ENCODE data around the gene TMED6.

TMED6 gene

DNA sequence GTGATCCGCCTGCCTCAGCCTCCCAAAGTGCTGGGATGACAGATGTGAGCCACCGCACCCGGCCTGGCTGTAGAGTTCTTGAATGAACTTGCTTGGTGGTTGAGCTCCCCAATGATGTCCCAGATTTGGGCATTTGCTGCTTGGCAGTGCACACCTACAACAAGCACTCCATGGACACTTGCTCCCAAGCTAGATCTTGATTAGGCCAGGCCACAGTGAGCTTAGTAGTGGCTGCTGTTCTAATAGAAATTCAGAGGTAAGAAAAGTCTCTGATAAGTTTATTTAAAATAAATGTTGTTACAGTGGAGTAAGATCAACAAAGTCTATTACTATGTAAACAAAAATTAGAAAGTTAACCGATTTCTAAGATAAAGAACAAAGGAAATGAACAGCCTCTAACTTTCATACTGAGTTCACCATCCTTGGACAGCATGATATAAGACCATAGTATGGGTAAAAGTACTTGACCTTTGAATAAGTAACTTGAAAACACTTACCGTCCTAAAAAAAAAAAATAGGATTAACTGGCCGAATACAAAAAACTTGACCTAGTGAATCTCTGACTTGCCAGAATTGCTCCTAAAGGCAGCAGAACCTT, 951 bp downstream of the TMED6 start:
- DNase-seq = no peak

DNA sequence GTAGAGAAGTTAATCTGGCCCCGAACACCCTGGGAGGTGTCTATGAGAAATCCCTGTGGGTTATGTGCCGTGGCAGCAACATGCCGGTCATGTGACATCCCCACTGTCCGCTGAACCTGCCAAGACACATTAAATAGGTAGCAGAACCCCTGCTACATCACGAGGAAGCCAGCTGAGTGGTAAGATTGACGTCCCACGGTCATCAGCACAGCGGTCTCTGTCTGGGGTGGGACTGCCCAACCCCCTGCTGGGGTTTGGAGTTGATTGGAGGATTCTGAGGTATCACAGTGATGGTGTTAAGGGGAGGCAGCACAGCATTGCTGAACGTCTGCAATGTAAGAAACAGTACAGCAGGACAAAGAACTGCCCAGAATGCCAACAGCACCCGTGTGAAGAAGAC, 2.0 kb downstream of the TMED6 start:
- DNase-seq = no peak

DNA sequence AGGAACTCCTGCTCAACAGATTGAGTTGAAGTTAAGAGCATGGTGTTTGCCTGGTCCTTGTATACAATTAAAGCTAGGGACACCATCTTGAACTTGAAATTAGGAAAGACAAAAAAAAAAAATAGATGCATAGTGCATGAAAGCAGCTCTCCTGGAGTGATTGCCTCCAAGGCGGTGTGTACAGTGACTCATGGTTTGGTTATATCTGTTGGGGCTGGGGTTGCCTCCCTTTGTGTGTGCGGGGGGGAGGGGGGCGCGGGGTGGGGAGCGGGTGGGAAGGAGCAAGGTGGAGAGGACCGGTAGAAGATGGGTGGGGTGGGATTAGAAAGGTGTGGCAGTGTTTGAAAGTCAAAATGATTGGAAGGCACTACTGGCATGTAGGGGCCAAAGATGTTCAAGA, 3.4 kb downstream of the TMED6 start:
- no peak for DNase-seq

DNA sequence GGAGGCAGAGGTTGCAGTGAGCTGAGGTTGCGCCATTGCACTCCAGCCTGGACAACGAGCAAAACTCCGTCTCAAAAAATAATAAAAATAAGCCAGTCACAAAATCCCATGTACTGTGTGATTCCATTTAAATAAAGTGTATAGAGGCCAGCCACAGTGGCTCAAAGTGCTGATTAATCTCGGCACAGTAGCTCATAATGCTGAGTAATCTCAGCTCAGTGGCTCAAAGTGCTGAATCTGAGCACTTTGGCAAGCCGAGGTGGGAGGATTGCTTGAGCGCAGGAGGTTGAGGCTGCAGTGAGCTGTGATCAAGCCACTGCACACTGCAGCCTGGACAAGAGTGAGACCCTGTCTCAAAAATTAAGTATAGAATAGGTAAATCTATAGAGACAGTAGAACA, 4.9 kb downstream of the TMED6 start:
- no peak for DNase-seq

DNA sequence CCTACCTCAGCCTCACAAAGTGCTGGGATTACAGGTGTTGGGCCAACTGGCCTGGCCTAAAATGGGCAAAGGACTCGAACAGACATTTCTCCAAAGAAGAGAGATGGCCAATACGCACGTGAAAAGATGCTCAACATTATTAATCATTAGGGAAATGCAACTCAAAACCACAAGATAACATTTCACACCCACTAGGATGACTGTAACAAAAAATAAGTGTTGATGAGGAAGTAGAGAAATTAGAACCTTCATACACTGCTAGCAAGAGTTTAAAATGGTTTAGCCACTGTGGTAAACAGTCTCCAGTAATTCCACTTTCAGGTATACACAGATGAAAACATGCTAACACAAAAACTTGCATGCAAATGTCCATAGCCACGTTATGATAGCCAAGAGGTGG, 5.7 kb downstream of the TMED6 start:
- DNase-seq = no peak

DNA sequence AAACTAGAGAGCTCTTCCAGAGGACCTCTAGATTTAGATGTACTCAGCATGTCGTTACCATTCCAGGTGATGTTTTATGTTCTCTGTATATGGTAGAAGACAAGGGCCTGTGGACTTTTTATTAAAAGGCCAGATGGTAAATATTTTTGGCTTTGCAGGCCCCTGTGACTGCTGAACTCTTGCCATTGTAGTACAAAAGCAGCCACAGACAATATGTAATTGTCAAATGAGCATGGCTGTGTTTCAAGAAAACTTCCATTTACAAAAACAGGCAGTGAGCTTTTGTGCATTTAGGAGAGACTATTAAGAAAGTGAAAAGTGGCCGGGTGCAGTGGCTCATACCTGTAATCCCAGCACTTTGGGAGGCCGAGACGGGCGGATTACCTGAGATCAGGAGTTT, 7.4 kb downstream of the TMED6 start:
- DNase-seq = no peak

DNA sequence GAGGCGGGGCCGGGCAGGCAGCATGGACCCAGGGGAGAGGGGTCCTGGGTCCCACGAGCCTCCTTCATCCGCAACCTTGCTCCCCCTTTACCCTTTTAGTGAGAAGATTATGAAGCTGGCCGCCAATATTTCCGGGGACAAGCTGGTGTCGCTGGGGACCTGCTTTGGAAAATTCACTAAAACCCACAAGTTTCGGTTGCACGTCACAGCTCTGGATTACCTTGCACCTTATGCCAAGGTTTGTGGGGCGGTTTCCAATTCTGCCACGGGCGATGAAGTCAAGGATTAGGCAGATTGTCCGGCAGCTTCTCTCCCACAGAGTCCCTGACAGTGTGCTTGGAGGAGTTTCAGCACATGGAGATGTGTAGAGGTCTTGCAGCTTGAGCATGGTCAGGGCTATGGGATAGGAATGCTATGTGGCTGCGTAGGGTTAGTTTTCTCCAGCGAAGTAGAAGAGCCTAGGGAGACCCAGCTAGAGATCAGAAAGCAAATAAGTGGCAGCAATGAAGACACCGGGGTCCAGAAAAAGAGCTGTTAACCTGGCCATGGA, 11.4 kb downstream of the TMED6 start:
- DNase-seq = no peak

DNA sequence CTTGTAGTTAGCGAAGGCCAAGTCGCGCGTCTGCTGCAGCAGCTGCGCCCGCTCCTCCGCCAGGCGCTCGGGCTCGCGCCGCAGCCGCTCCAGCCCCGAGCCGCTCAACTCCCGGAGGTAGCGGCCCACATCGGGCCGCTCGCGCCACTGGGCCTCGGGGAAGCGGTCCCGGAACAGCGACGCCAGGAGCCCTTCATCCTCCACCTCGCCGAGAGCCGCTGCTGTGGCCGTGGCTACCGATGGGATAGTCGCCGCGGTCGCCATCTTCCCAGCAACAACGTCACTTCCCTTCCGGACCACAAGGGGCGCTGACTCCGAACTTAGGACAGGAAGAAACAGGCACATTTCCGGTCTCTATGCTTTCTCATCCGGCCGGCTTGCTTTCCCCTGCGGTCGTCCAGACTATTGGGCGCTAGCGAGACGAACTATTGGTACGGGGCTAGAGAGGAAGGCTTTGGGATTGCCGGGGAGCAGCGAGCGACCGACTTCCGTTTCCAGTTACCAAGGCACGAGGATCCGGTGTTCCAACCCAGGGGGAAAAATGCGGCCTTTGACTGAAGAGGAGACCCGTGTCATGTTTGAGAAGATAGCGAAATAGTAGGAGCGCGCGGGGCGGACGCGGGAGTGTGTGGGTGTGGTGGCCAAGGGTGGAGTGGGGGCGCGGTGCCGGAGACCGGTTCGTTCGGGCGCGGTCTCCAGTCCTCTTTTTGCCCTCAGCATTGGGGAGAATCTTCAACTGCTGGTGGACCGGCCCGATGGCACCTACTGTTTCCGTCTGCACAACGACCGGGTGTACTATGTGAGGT, 12.1 kb downstream of the TMED6 start, which contains the start of the genes COG8 and NIP7:
Gene COG8 (minus strand): TSS at position 276 of the 806 bp plus-strand sequence. CDS start 12 bp downstream, at position 264.
Gene NIP7 (plus strand): TSS at position 484 of the 806 bp plus-strand sequence. CDS start 58 bp downstream, at position 542.
- peak; percentile 90 for DNase-seq

DNA sequence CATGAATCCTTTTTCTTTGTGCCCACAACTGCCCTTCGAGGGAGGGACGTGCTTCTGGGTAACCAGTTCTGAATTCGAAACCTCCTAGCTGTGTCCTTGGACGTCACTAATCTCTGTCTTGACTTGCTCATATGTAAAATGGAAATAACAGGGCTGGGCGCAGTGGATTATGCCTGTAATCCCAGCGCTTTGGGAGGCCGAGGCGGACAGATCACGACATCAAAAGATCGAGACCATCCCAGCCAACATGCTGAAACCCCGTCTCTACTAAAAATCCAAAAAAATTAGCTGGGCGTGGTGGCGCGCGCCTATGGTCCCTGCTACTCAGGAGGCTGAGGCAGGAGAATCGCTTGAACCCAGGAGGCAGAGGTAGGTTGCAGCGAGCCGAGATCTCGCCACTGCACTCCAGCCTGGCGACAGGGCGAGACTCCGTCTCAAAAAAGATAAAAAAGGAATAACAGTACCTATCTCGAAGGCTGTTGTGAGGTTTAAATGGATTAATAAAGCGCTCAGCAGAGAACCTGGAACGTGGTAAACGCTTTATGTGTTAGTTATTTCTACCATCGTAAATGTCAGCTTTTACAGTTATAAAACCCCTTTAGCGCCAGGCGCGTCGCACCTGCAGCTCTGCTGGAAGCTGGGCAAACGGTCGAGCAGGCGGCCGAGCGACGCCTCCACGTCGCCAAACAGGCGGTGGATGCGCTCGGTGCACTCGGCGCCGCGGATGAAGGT, 12.9 kb downstream of the TMED6 start:
- no peak for DNase-seq

DNA sequence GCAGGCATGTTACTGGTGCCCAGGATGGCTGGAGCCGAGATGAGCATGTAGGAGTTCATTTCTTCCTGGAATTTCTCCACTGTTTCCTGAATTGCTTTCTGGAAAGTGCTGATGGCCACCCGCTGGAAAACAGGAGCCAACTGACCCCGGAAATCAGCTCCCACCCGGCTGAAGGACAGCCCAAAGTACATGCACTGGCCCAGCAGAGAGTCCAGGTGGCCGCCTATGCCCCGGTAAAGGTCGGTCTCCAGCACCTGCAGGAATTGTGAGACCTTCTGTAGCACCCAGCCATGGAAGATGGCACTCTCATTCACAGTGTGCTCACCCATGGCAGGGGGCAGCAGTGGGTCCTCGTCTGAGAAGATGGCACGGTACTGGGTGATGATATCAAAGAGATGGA, 16.9 kb downstream of the TMED6 start:
- DNase-seq = no peak

DNA sequence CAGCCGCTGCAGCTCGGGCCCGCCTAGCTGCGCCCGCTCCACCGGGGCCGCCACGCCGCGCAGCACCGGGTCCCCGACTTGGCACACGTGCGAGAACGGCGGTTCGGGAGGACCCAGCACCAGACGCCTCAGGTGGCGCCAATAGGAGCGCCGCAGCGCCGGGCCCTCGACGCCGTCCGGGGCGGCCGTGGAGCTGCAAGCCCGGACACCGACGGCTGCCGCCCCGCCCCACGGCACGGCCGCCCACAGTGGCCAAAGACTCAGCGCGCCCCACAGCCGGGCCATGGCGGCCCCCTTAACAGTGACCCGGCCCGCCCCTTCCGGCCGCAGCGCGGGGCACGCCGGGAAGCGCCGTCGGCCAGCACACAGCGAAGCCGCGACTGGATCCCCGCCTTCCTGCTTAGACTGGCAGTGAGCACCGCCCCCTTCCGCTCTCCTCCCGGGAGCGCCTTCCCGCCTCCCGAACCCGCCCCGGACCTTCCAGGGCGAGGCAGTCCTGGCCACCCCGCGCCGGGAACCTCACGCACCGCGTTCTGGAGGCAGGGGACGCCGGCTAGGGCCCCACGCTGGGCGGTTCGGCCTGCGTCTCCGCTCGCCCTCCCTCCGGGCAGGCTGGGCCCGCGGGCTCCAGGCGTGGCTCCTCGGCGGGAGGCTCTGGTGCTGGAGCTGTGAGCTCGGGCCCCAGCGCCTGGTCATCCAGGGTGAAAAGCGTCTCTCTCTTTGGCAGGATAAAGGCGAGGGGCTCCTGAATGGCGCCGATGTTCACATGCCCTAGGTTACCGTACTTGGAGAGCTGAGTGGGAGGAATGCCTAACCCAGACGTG, 21.1 kb downstream of the TMED6 start, which contains the start of gene PDF:
Gene PDF (minus strand): TSS at position 303 of the 824 bp plus-strand sequence. CDS start 18 bp downstream, at position 285.
- peak; percentile 83 for DNase-seq

DNA sequence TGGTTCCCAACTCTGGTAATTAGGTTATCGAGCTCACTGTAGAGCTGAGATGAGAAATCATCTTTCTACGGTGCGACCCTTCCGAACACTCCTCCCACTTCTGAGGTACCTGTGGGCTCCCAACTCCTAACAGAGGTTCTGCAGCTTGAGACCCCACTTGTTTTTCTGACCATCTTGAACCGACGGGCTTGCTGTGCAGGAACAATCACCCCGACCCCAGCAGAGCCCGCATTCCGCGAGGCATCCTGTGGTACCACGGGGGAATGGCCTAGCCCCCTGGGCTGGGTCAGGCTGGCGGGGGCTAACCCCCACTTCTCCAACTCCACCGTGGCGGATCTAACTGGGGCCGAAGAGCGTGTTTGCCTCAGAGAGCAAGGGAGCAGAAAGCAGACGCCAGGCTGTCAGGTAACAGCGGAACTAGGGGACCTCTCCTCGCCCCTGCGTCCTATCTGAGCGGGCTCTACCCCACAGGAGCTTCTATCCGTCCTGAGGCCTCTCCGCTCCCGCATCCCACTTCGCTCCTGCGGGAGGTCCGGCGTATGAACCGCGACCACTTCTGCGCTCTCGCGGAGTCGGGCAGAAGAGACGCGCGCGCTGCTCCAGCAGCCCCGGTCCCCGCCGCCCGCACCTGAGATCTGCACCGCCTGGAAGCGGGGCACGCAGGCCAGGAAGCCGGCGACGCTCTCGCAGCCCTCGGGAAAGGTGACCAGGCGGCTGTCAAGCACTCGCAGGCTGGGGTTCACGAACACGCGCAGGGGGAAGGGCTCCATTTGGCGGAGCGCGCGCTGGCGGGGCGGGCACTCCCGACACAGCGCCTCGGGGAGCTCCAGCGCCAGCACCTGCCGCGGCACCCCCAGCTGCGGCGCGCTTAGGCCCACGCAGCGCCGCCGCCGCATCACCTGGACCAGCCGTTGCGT, 22.0 kb downstream of the TMED6 start:
- DNase-seq = peak; percentile 68

DNA sequence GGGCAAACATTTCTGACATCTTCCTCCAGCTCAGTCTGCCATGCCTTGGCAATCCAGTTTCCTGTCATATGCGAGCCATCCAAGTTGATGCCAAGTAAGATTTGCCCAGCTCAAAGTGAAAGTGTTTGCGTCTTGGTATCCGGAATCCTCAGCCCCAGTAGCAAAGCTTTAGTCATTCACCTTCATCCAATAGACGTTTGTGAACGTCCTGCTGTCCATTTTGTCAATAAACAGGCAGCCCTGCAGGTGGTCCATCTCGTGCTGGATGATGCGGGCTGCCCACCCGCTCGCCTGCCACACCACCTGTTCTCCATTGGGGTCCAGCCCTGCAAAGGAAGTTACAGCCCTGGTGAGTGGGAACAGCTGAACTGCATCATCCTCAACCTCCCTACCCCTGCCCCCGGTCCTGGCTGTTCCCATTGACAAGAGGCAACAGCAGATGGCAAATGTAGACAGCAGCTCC, 22.7 kb downstream of the TMED6 start:
- no peak for DNase-seq

DNA sequence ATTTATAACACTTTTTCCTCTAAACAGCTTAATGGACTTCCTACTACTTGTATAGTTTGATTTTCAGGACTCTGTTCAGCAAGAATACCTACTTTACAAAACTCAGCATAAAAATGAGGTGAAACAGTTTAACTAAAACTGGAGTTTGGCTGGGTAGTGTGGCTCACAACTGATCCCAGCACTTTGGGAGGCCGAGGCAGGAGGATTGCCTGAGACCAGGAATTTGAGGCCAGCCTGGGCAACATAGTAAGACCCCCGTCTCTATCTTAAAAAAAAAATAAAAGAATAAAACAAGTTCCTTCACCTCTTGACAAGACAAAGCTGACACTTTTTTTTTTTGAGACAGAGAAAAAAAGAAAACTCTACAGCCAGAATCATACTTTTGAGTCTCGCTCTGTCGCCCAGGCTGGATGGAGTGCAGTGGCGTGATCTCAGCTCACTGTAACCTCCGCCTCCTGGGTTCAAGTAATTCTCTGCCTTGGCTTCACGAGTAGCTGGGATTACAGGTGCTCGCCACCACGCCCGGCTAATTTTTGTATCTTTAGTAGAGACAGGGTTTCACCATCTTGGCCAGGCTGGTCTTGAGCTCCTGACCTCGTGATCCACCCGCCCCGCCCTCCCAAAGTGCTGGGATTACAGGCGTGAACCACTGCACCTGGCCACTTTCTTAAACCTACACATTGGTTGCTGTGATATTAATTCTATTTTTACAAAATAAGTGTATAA, 23.8 kb downstream of the TMED6 start:
- no peak for DNase-seq

DNA sequence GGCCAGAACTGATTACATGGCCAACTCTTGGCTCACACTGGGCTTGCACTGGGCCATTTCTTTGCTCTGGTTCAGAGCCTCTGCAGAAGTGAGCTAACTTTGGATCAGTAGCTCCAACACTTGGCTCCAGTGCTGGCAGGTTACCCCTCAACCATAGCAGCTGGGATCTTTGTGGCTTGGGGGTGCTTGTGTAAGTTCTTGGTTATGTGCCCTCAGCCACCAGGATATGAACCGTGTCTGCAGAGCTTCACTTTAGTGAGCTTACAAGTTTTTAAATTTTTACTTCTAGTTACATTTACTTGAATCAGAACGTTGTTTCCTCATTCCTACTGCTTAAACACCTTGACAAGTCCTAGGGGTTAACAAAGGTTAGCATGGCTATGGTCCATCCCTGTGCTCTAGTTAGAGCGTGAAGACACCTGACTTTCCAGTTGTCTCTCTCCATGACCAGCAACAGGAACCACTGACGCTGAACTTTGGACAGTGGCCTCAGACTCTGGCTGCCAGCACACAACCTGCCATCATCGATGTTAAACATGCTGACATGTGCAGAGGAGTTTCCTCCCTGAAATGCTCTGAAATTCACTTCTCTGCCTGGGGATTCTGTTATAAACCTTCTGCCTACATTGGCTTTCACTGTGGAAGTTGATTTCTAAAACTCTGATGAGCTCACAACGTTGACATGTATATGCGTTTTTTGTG, 25.3 kb downstream of the TMED6 start:
- no peak for DNase-seq

DNA sequence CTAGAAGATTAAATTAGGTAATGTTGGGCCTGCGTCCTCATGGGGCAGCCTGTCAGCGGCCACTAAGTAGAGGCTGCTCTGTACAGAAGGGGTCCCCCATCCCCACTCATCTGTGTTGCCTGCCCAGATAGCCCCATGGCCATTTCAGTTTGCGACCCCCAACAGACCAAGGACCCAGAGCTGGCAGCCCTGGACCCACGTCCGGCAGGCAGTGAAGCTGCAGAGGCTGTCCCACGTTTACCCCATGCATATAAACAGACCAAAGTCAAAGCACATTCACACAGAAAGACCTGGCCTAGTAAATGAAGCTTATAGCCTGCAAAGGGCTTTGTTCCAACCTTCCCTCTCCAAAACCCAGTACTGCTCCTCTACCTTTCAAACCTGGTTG, 25.8 kb downstream of the TMED6 start:
- no peak for DNase-seq

DNA sequence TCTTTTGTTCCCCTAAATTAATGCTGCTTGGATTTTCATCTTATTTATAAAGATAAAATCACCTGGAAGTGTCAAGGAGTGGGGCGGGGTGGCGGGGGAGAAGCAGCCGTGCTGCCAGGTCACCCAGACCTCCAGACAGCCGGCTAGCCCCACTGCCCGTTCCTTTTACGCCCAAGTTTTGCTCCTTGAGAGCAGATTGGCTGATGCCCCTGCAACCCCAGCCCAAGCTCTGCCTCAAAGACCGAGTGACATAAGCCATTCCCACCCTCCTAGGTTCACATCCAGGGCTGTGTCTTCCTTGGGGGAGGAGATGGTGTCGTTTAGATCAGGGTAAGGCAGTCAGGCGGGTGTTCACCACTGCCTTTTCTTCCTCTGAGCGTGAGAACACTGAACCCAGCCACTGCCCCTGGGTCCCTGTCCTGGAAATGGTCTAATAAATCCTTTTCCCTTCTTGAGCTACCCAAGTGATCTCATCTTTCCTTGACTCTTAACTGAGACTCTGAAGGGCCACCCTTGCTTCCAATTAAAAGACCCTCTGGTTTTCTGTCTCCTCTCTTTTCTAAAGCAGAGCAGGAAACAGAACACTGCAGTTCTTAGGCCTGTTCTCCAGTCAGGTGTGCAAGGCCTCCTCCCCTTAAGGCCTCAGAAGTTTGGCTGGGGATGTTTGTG, 26.9 kb downstream of the TMED6 start:
- no peak for DNase-seq

DNA sequence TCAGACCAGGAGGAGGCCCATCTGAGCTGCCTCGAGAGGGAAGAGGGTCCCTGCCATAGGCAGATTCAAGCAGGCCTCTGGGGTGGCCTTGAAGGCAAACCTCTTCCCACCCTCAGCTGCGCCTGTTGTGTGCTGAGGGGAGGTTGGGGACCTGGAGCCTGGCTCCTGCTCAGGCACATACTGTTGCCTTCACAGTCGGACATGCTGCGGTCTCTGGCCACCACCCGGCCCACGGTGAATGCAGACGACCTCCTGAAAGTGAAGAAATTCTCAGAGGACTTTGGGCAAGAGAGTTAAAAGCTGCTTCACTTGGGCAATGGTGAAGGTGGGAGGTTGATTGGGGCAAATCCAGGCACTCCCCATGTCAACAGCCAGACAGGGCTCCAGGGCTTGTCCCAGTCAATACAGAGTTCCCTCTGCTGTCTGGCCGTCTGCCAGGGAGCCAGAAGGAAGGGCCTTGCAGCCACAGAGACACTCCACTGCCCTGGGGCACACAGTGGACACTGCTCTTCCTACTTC, 27.5 kb downstream of the TMED6 start:
- DNase-seq = no peak

DNA sequence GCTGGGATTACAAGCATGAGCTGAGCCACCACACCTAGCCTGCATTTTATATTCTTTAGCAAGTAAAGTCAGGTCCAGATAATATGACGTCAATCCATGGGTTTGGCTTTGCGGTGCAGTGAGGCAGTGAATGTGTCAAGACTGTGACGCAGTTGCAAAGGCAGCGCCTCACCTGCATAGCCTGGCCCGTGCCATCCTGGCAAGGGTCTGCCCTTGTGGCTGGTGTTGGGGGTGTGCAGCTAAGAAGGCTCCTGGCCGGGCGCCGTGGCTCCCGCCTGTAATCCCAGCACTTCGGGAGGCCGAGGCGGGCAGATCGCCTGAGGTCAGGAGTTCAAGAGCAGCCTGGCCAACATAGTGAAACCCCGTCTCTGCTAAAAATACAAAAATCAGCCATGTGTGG, 28.2 kb downstream of the TMED6 start:
- no peak for DNase-seq
